ENCODE measurements around the gene THRA. TPM values are rescaled to one million over a fixed set of nuclear protein-coding genes. Genes with fewer than 3 reads are reported as not detected.
A peak's percentile ranks its signal among the peaks of the same experiment; 100 is the strongest.

The THRA gene
- total RNA-seq, 2 experiments from 2014 or later, result 8.4 TPM

GRCh38 chr17:40071313-40072039 lies 8.7 kb downstream of the THRA start:
- ChIA-PET CTCF (no interaction called here), POLR2A (no interaction called here)
- H3K27me3 Mint-ChIP-seq, result no peaks in the 10 kb centered on the region
- H3K4me3 Mint-ChIP-seq, result no peak overlapping the region
- H3K36me3 Mint-ChIP-seq (ENCODE audit: low read depth), result no peaks in the 10 kb centered on the region
- no peak overlapping the region for H3K27ac Mint-ChIP-seq
- H3K4me1 Mint-ChIP-seq, result peaks cover 39% of the 10 kb centered on the region
- DNase-seq, result no peak
- no peaks in the 10 kb centered on the region for H3K9me3 Mint-ChIP-seq

- Mint-ChIP-seq H3K36me3 (ENCODE audit: low read depth) (no peaks in the 10 kb centered on the region), H3K27ac (no peak overlapping the region), H3K9me3 (no peaks in the 10 kb centered on the region), H3K4me1 (peaks cover 38% of the 10 kb centered on the region), H3K27me3 (no peaks in the 10 kb centered on the region), H3K4me3 (no peak overlapping the region)
- ChIA-PET POLR2A (interaction anchor here (0.5 kb wide), 1 partner anchor 22 kb away, joined by 3 read pairs; no protein-coding TSS in a partner anchor), CTCF (interaction anchor here (1.9 kb wide), 1 partner anchor 14 kb away, joined by 6 read pairs; no protein-coding TSS in a partner anchor)
- DNase-seq, result no peak
Observed at GRCh38 chr17:40072040-40072734, 9.4 kb downstream of the THRA start.

- ChIA-PET CTCF (interaction anchor here (0.6 to 4.0 kb wide), 7 partner anchors 8 to 827 kb away, joined by 4 to 60 read pairs (median 6); partner anchors contain the start of genes MED24 and THRA), POLR2A (interaction anchor here (0.5 to 4.6 kb wide), 6 partner anchors 10 to 50 kb away, joined by 3 to 35 read pairs (median 3); partner anchors contain the start of genes NR1D1 and THRA)
- H3K27ac Mint-ChIP-seq, result no peak overlapping the region
- H3K4me3 Mint-ChIP-seq, result no peak overlapping the region
- no peaks in the 10 kb centered on the region for H3K9me3 Mint-ChIP-seq
- H3K27me3 Mint-ChIP-seq, result no peaks in the 10 kb centered on the region
- no peaks in the 10 kb centered on the region for H3K36me3 Mint-ChIP-seq (ENCODE audit: low read depth)
- DNase-seq, result no peak
- peaks cover 35% of the 10 kb centered on the region for H3K4me1 Mint-ChIP-seq
Observed at GRCh38 chr17:40072735-40073346, 10.1 kb downstream of the THRA start.

- CTCF ChIA-PET, result interaction anchor here (0.6 to 4.0 kb wide), 12 partner anchors 9 to 828 kb away, joined by 4 to 60 read pairs (median 6); partner anchors contain the start of genes MED24, NR1D1 and THRA
- DNase-seq, result no peak
- Mint-ChIP-seq H3K4me3 (no peak overlapping the region), H3K27me3 (no peaks in the 10 kb centered on the region), H3K27ac (no peak overlapping the region), H3K36me3 (ENCODE audit: low read depth) (no peaks in the 10 kb centered on the region), H3K9me3 (no peaks in the 10 kb centered on the region), H3K4me1 (peaks cover 29% of the 10 kb centered on the region)
- POLR2A ChIA-PET, result interaction anchor here (0.8 to 4.6 kb wide), 5 partner anchors 10 to 49 kb away, joined by 3 to 35 read pairs (median 3); partner anchors contain the start of genes NR1D1 and THRA
Observed at GRCh38 chr17:40073454-40074174, 10.8 kb downstream of the THRA start.

GRCh38 chr17:40074175-40074512 lies 11.4 kb downstream of the THRA start:
- Mint-ChIP-seq H3K27ac (no peak overlapping the region), H3K36me3 (ENCODE audit: low read depth) (no peaks in the 10 kb centered on the region), H3K27me3 (no peaks in the 10 kb centered on the region), H3K4me1 (peaks cover 24% of the 10 kb centered on the region), H3K4me3 (no peak overlapping the region), H3K9me3 (no peaks in the 10 kb centered on the region)
- no peak for DNase-seq
- ChIA-PET CTCF (interaction anchor here (0.6 to 4.0 kb wide), 12 partner anchors 9 to 157 kb away, joined by 4 to 60 read pairs (median 14); partner anchors contain the start of genes MED24, NR1D1 and THRA), POLR2A (interaction anchor here (1.0 to 4.6 kb wide), 4 partner anchors 19 to 49 kb away, joined by 3 to 35 read pairs (median 8); partner anchors contain the start of genes MED24 and NR1D1)

GRCh38 chr17:40074871-40075200 lies 12.1 kb downstream of the THRA start:
- CTCF ChIA-PET, result interaction anchor here (0.6 to 4.0 kb wide), 25 partner anchors 10 to 299 kb away, joined by 3 to 60 read pairs (median 4); partner anchors contain the start of genes MED24, NR1D1, PSMD3 and THRA
- Mint-ChIP-seq H3K9me3 (no peaks in the 10 kb centered on the region), H3K4me3 (no peak overlapping the region), H3K4me1 (peaks cover 17% of the 10 kb centered on the region), H3K36me3 (ENCODE audit: low read depth) (no peaks in the 10 kb centered on the region), H3K27ac (no peak overlapping the region), H3K27me3 (no peaks in the 10 kb centered on the region)
- POLR2A ChIA-PET, result interaction anchor here (1.0 to 4.6 kb wide), 5 partner anchors 15 to 48 kb away, joined by 3 to 35 read pairs (median 7); partner anchors contain the start of genes MED24 and NR1D1
- no peak for DNase-seq

GRCh38 chr17:40075201-40075941 lies 12.6 kb downstream of the THRA start:
- Mint-ChIP-seq H3K27me3 (no peaks in the 10 kb centered on the region), H3K36me3 (ENCODE audit: low read depth) (no peaks in the 10 kb centered on the region), H3K4me3 (no peak overlapping the region), H3K27ac (peak overlapping the region; percentile 19), H3K9me3 (no peaks in the 10 kb centered on the region), H3K4me1 (peaks cover 12% of the 10 kb centered on the region)
- ChIA-PET POLR2A (interaction anchor here (0.7 to 4.6 kb wide), 8 partner anchors 15 to 64 kb away, joined by 3 to 35 read pairs (median 4); partner anchors contain the start of genes MED24 and NR1D1), CTCF (interaction anchor here (0.6 to 4.0 kb wide), 41 partner anchors 10 to 474 kb away, joined by 3 to 60 read pairs (median 4); partner anchors contain the start of genes CASC3, MED24, NR1D1 and PSMD3)
- DNase-seq, result peak; percentile 67

GRCh38 chr17:40075942-40076498 lies 13.3 kb downstream of the THRA start:
- ChIA-PET CTCF (interaction anchor here (0.6 to 4.0 kb wide), 36 partner anchors 10 to 475 kb away, joined by 3 to 60 read pairs (median 4); partner anchors contain the start of genes CASC3, MED24, NR1D1 and PSMD3), POLR2A (interaction anchor here (0.7 to 4.6 kb wide), 8 partner anchors 14 to 63 kb away, joined by 3 to 35 read pairs (median 4); partner anchors contain the start of genes MED24 and NR1D1)
- no peak for DNase-seq
- H3K4me1 Mint-ChIP-seq, result peaks cover 12% of the 10 kb centered on the region
- H3K9me3 Mint-ChIP-seq, result no peaks in the 10 kb centered on the region
- H3K36me3 Mint-ChIP-seq (ENCODE audit: low read depth), result no peaks in the 10 kb centered on the region
- no peaks in the 10 kb centered on the region for H3K27me3 Mint-ChIP-seq
- H3K4me3 Mint-ChIP-seq, result no peak overlapping the region
- H3K27ac Mint-ChIP-seq, result no peak overlapping the region

GRCh38 chr17:40076591-40076990 lies 13.8 kb downstream of the THRA start:
- no peak for DNase-seq
- H3K27me3 Mint-ChIP-seq, result no peaks in the 10 kb centered on the region
- H3K36me3 Mint-ChIP-seq (ENCODE audit: low read depth), result no peaks in the 10 kb centered on the region
- H3K9me3 Mint-ChIP-seq, result no peaks in the 10 kb centered on the region
- no peak overlapping the region for H3K27ac Mint-ChIP-seq
- H3K4me1 Mint-ChIP-seq, result peaks cover 12% of the 10 kb centered on the region
- CTCF ChIA-PET, result interaction anchor here (1.6 to 4.0 kb wide), 11 partner anchors 9 to 96 kb away, joined by 4 to 60 read pairs (median 10); partner anchors contain the start of genes NR1D1, PSMD3 and THRA
- no peak overlapping the region for H3K4me3 Mint-ChIP-seq
- POLR2A ChIA-PET, result interaction anchor here (4.6 kb wide), 1 partner anchor 22 kb away, joined by 35 read pairs; the partner anchor contains the start of gene NR1D1

- Mint-ChIP-seq H3K27ac (no peak overlapping the region), H3K27me3 (no peaks in the 10 kb centered on the region), H3K4me1 (peaks cover 12% of the 10 kb centered on the region), H3K36me3 (ENCODE audit: low read depth) (no peaks in the 10 kb centered on the region), H3K9me3 (no peaks in the 10 kb centered on the region), H3K4me3 (no peak overlapping the region)
- POLR2A ChIA-PET, result interaction anchor here (0.9 kb wide), 1 partner anchor 17 kb away, joined by 4 read pairs; no protein-coding TSS in a partner anchor
- CTCF ChIA-PET, result interaction anchor here (0.7 to 1.5 kb wide), 2 partner anchors 16 to 35 kb away, joined by 3 to 4 read pairs; no protein-coding TSS in a partner anchor
- DNase-seq, result no peak
Observed at GRCh38 chr17:40079545-40079944, 16.8 kb downstream of the THRA start.

GRCh38 chr17:40084477-40084876 lies 21.7 kb downstream of the THRA start:
- DNase-seq, result no peak
- Mint-ChIP-seq H3K27ac (no peak overlapping the region), H3K9me3 (no peaks in the 10 kb centered on the region), H3K4me1 (no peaks in the 10 kb centered on the region), H3K4me3 (no peak overlapping the region), H3K27me3 (no peaks in the 10 kb centered on the region), H3K36me3 (ENCODE audit: low read depth) (no peaks in the 10 kb centered on the region)
- POLR2A ChIA-PET, result interaction anchor here (1.3 kb wide), 1 partner anchor 30 kb away, joined by 3 read pairs; the partner anchor contains the start of gene MED24
- CTCF ChIA-PET, result interaction anchor here (1.0 to 2.8 kb wide), 4 partner anchors 9 to 104 kb away, joined by 3 to 31 read pairs (median 3); partner anchors contain the start of gene MED24

Data from activated CD4-positive, alpha-beta memory T cell treated with anti-CD3 and anti-CD28 coated beads, Interleukin-2, amount 10 ng/mL, durations not matched to agents 7 days and 5 days (primary cell).